ENCODE results near the gene CCDC172.

Gene CCDC172

DNA sequence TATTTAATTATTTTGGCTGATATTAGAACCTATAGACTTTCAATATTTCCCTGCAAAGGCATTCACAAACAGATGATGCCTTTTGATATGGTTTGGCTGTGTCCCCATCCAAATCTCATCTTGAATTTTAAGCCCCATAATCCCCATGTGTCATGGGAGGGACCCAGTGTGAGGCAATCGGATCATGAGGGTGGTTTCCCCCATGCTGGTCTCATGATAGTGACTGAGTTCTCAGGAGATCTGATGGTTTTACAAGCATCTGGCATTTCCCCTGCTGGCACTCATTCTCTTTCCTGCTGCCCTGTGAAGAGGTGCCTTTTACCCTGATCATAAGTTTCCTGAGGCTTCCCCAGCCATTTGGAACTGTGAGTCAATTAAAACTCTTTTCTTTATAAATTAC, 94.1 kb downstream of the CCDC172 start:
- TF ChIP-seq, protein P1, sequence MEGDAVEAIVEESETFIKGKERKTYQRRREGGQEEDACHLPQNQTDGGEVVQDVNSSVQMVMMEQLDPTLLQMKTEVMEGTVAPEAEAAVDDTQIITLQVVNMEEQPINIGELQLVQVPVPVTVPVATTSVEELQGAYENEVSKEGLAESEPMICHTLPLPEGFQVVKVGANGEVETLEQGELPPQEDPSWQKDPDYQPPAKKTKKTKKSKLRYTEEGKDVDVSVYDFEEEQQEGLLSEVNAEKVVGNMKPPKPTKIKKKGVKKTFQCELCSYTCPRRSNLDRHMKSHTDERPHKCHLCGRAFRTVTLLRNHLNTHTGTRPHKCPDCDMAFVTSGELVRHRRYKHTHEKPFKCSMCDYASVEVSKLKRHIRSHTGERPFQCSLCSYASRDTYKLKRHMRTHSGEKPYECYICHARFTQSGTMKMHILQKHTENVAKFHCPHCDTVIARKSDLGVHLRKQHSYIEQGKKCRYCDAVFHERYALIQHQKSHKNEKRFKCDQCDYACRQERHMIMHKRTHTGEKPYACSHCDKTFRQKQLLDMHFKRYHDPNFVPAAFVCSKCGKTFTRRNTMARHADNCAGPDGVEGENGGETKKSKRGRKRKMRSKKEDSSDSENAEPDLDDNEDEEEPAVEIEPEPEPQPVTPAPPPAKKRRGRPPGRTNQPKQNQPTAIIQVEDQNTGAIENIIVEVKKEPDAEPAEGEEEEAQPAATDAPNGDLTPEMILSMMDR (IDR thresholded peaks at IDR 0.05; ENCODE audit: low read length, missing control alignments): no peak
- no peak overlapping the region for H3K4me3 ChIP-seq (replicated peaks; ENCODE audit: low read depth, low read length)
- DNase-seq (ENCODE audit: low read depth): no peak

DNA sequence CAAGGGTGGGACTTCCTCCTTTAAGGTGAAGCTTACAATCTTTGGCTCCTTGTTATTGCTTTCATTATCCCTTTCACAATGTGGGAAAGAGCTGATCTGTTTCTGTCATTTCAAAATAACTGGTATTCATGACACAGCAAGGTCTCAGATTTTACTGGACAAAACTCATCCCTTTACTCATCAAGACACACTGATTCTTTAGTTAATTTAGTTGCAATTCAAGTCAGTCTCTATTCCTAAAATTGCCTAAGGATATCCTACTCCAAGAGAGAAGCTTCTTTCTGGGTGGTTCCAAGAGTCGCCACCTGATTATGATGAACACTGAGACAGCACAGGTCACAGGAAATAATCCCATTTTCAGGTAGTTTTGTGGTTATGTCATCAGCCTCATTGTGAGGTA, 97.6 kb downstream of the CCDC172 start:
- H3K4me3 ChIP-seq (replicated peaks; ENCODE audit: low read depth, low read length): no peak overlapping the region
- TF ChIP-seq, protein P1 (IDR thresholded peaks at IDR 0.05; ENCODE audit: low read length, missing control alignments): no peak
- DNase-seq (ENCODE audit: low read depth): no peak

DNA sequence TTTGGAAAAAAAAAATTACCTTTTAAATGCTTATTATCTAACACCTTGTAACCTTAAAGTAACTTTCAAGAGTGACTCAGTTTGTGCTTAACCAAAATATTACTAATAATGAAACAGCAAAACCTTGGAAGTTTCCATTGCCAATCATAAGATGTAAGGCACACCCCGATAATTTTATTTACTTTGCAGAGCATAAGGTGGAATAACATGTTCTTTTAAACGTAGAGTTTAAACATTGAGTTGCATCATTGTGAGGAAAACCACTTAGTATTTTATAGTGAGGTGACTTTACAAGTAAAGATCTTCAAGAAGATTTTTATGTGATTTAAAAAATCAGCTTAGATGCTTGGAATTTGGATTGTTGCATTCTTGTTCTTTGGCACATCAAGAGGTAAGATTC, 103.4 kb downstream of the CCDC172 start, which contains the start of gene PNLIPRP3:
PNLIPRP3 (plus strand) TSS at position 177 of the 400 bp plus-strand sequence; CDS start at position 343, 166 bp downstream.
- H3K4me3 ChIP-seq (replicated peaks; ENCODE audit: low read depth, low read length): no peak within 1 kb of the TSS
- DNase-seq (ENCODE audit: low read depth): no peak
- TF ChIP-seq, protein P1 (IDR thresholded peaks at IDR 0.05; ENCODE audit: low read length, missing control alignments): no peak

DNA sequence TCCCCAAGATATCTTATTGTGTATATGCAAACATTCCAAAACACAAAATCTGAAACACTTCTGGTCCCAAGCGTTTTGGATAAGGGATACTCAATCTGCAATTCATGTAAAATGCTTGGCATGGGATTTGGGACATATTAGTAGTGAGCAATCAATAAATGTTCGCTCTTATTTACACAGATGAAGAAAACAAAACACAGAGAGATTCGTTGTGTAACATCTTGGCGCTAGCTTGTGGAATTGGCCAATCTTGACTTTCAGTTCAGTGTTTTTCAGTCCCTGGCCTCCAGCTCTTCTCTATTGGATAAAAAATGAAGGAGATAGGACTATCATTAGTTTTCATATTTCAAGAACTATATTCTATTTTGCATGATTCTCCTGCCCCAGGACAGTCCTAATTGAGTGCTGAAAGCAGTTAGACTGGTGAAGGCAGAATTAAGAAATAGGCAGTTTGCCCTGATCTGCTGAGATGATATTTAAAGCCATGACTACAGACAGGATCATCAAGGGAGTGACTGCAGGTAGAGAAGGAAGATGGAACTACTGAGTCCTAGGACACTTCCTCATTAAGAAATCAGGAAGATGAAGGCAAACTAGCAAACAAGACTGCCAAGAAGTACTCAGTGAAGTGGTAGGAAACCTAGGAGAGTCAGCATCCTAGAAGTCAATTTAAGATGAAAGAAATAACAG, 105.2 kb downstream of the CCDC172 start:
- TF ChIP-seq, protein P1 (IDR thresholded peaks at IDR 0.05; ENCODE audit: low read length, missing control alignments): no peak
- DNase-seq (ENCODE audit: low read depth): no peak
- no peak overlapping the region for H3K4me3 ChIP-seq (replicated peaks; ENCODE audit: low read depth, low read length)

Data from fibroblast of pulmonary artery (primary cell).